Measurements from ENCODE around the gene PAGE2.

GRCh38 chrX:55119271-55119670 lies 30.5 kb downstream of the PAGE2 start:
- no peak for TF ChIP-seq CTCF (IDR thresholded peaks at IDR 0.05)
- TF ChIP-seq POLR2AphosphoS5 (IDR thresholded peaks at IDR 0.05), result no peak
- no peak for TF ChIP-seq POLR2A (IDR thresholded peaks at IDR 0.05)
